Activated CD4-positive, alpha-beta T cell treated with anti-CD3 and anti-CD28 coated beads, Interleukin-2, amount 10 ng/mL, durations not matched to agents 7 days and 5 days (primary cell): ENCODE measurements around the gene SOHLH2. TPM values are rescaled to one million over a fixed set of nuclear protein-coding genes. Genes with fewer than 3 reads are reported as not detected.

Source experiments
- CTCF ChIA-PET: fragments of 350-600 bp; sonication (Branson Sonifier 250); formaldehyde crosslinking; loops from one replicate; lab custom pipeline; 2021; ENCODE audit warnings: antibody characterized with exemption; lab: Charles Lee
- POLR2A ChIA-PET: fragments of 350-600 bp; sonication (Branson Sonifier 250); formaldehyde crosslinking; loops from one replicate; lab custom pipeline; 2021; ENCODE audit warnings: antibody characterized with exemption; lab: Charles Lee
- DNase-seq: peaks from one replicate; pipeline ENCODE4 v3.0.0-alpha.2; 2020
- H3K27ac Mint-ChIP-seq: one replicate; pipeline ENCODE4 v1.8.0; 2021; ENCODE audit warnings: mild to moderate bottlenecking, moderate library complexity, mixed read lengths
- H3K27me3 Mint-ChIP-seq: one replicate; pipeline ENCODE4 v1.8.0; 2021; ENCODE audit warnings: mixed read lengths
- H3K36me3 Mint-ChIP-seq: one replicate; pipeline ENCODE4 v1.8.0; 2021; ENCODE audit warnings: low read depth, mixed read lengths
- H3K4me1 Mint-ChIP-seq: one replicate; pipeline ENCODE4 v1.8.0; 2021; ENCODE audit warnings: mixed read lengths
- H3K4me3 Mint-ChIP-seq: one replicate; pipeline ENCODE4 v1.8.0; 2021; ENCODE audit warnings: mild to moderate bottlenecking, moderate library complexity, mixed read lengths
- H3K9me3 Mint-ChIP-seq: one replicate; pipeline ENCODE4 v1.8.0; 2021; ENCODE audit warnings: mixed read lengths
- total RNA-seq, 2 experiments: library from RNA; stranded (reverse); gene quantifications; one replicate each; pipeline ENCODE4 v1.2.3, GENCODE V29; 2021

The SOHLH2 gene
- total RNA-seq, 2 experiments from 2014 or later: not detected

- ChIA-PET CTCF (no interaction called here), POLR2A (no interaction called here)
- no peak for DNase-seq
- no peaks in the 10 kb centered on the region for H3K4me1 Mint-ChIP-seq
- H3K27ac Mint-ChIP-seq: no peak overlapping the region
- no peaks in the 10 kb centered on the region for H3K9me3 Mint-ChIP-seq
- H3K4me3 Mint-ChIP-seq: no peak overlapping the region
- peaks cover 3% of the 10 kb centered on the region for H3K27me3 Mint-ChIP-seq
- no peaks in the 10 kb centered on the region for H3K36me3 Mint-ChIP-seq
Observed at GRCh38 chr13:36142735-36143134, 71.6 kb downstream of the SOHLH2 start.

- ChIA-PET POLR2A (no interaction called here), CTCF (no interaction called here)
- Mint-ChIP-seq H3K9me3 (no peaks in the 10 kb centered on the region), H3K36me3 (no peaks in the 10 kb centered on the region), H3K4me1 (no peaks in the 10 kb centered on the region), H3K27ac (no peak overlapping the region), H3K4me3 (no peak overlapping the region), H3K27me3 (peaks cover 20% of the 10 kb centered on the region)
- no peak for DNase-seq
Observed at GRCh38 chr13:36135876-36136275, 78.5 kb downstream of the SOHLH2 start.

GRCh38 chr13:36134632-36135031, 79.7 kb downstream of the SOHLH2 start:
- no peaks in the 10 kb centered on the region for H3K4me1 Mint-ChIP-seq
- DNase-seq: no peak
- peaks cover 28% of the 10 kb centered on the region for H3K27me3 Mint-ChIP-seq
- CTCF ChIA-PET: no interaction called here
- no peak overlapping the region for H3K27ac Mint-ChIP-seq
- no peaks in the 10 kb centered on the region for H3K9me3 Mint-ChIP-seq
- H3K36me3 Mint-ChIP-seq: no peaks in the 10 kb centered on the region
- POLR2A ChIA-PET: no interaction called here
- H3K4me3 Mint-ChIP-seq: no peak overlapping the region

GRCh38 chr13:36133950-36134626, 80.3 kb downstream of the SOHLH2 start:
- Mint-ChIP-seq H3K4me1 (no peaks in the 10 kb centered on the region), H3K27me3 (peaks cover 31% of the 10 kb centered on the region), H3K9me3 (no peaks in the 10 kb centered on the region), H3K27ac (no peak overlapping the region), H3K4me3 (no peak overlapping the region), H3K36me3 (no peaks in the 10 kb centered on the region)
- POLR2A ChIA-PET: no interaction called here
- CTCF ChIA-PET: no interaction called here
- no peak for DNase-seq

- H3K27ac Mint-ChIP-seq: no peak overlapping the region
- H3K36me3 Mint-ChIP-seq: no peaks in the 10 kb centered on the region
- CTCF ChIA-PET: interaction anchor here (1.1 kb wide), 1 partner anchor 27 kb away, joined by 4 read pairs; no protein-coding TSS in a partner anchor
- no peak overlapping the region for H3K4me3 Mint-ChIP-seq
- POLR2A ChIA-PET: no interaction called here
- no peak for DNase-seq
- no peaks in the 10 kb centered on the region for H3K9me3 Mint-ChIP-seq
- no peaks in the 10 kb centered on the region for H3K4me1 Mint-ChIP-seq
- H3K27me3 Mint-ChIP-seq: peaks cover 30% of the 10 kb centered on the region
Observed at GRCh38 chr13:36132376-36132775, 82.0 kb downstream of the SOHLH2 start.

GRCh38 chr13:36131931-36132297, 82.4 kb downstream of the SOHLH2 start:
- CTCF ChIA-PET: interaction anchor here (0.5 to 1.1 kb wide), 2 partner anchors 26 to 160 kb away, joined by 3 to 4 read pairs; no protein-coding TSS in a partner anchor

GRCh38 chr13:36131222-36131930, 83.0 kb downstream of the SOHLH2 start, which contains the start of gene DCLK1:
TSS of gene DCLK1 (minus strand) at chr13:36131382.
- no peaks in the 10 kb centered on the region for H3K4me1 Mint-ChIP-seq
- ChIA-PET CTCF (interaction anchor here (0.5 to 1.1 kb wide), 2 partner anchors 26 to 159 kb away, joined by 3 to 4 read pairs; no protein-coding TSS in a partner anchor), POLR2A (no interaction called here)
- no peaks in the 10 kb centered on the region for H3K9me3 Mint-ChIP-seq
- no peaks in the 10 kb centered on the region for H3K36me3 Mint-ChIP-seq
- peaks cover 30% of the 10 kb centered on the region for H3K27me3 Mint-ChIP-seq
- H3K27ac Mint-ChIP-seq: no peak within 1 kb of the TSS
- no peak within 1 kb of the TSS for H3K4me3 Mint-ChIP-seq
- no peak for DNase-seq

More at GRCh38 chr13:36131931-36132297, 82.4 kb downstream of the SOHLH2 start:
- Mint-ChIP-seq H3K4me1 (no peaks in the 10 kb centered on the region), H3K27ac (no peak overlapping the region), H3K27me3 (peaks cover 30% of the 10 kb centered on the region), H3K36me3 (no peaks in the 10 kb centered on the region), H3K4me3 (no peak overlapping the region), H3K9me3 (no peaks in the 10 kb centered on the region)
- no peak for DNase-seq
- POLR2A ChIA-PET: no interaction called here

- POLR2A ChIA-PET: no interaction called here
- Mint-ChIP-seq H3K9me3 (no peaks in the 10 kb centered on the region), H3K27ac (no peak overlapping the region), H3K4me3 (no peak overlapping the region), H3K36me3 (no peaks in the 10 kb centered on the region), H3K4me1 (no peaks in the 10 kb centered on the region), H3K27me3 (peaks cover 30% of the 10 kb centered on the region)
- DNase-seq: no peak
- CTCF ChIA-PET: no interaction called here
Observed at GRCh38 chr13:36130552-36131221, 83.7 kb downstream of the SOHLH2 start.

GRCh38 chr13:36130193-36130551, 84.2 kb downstream of the SOHLH2 start:
- Mint-ChIP-seq H3K36me3 (no peaks in the 10 kb centered on the region), H3K27ac (no peak overlapping the region), H3K4me1 (no peaks in the 10 kb centered on the region), H3K27me3 (peaks cover 30% of the 10 kb centered on the region), H3K9me3 (no peaks in the 10 kb centered on the region), H3K4me3 (no peak overlapping the region)
- CTCF ChIA-PET: no interaction called here
- DNase-seq: no peak
- POLR2A ChIA-PET: no interaction called here

GRCh38 chr13:36129539-36129938, 84.8 kb downstream of the SOHLH2 start:
- H3K27me3 Mint-ChIP-seq: peaks cover 30% of the 10 kb centered on the region
- no peak overlapping the region for H3K27ac Mint-ChIP-seq
- no peaks in the 10 kb centered on the region for H3K36me3 Mint-ChIP-seq
- CTCF ChIA-PET: no interaction called here
- H3K4me1 Mint-ChIP-seq: no peaks in the 10 kb centered on the region
- H3K4me3 Mint-ChIP-seq: no peak overlapping the region
- no peak for DNase-seq
- POLR2A ChIA-PET: no interaction called here
- H3K9me3 Mint-ChIP-seq: no peaks in the 10 kb centered on the region

GRCh38 chr13:36126491-36126890, 87.9 kb downstream of the SOHLH2 start:
- Mint-ChIP-seq H3K27me3 (peaks cover 16% of the 10 kb centered on the region), H3K27ac (no peak overlapping the region), H3K4me3 (no peak overlapping the region), H3K4me1 (no peaks in the 10 kb centered on the region), H3K9me3 (no peaks in the 10 kb centered on the region), H3K36me3 (no peaks in the 10 kb centered on the region)
- ChIA-PET CTCF (no interaction called here), POLR2A (no interaction called here)
- DNase-seq: no peak

GRCh38 chr13:36125841-36126240, 88.5 kb downstream of the SOHLH2 start:
- H3K4me1 Mint-ChIP-seq: no peaks in the 10 kb centered on the region
- no peak overlapping the region for H3K4me3 Mint-ChIP-seq
- CTCF ChIA-PET: no interaction called here
- POLR2A ChIA-PET: no interaction called here
- H3K27me3 Mint-ChIP-seq: peaks cover 14% of the 10 kb centered on the region
- H3K27ac Mint-ChIP-seq: no peak overlapping the region
- no peak for DNase-seq
- H3K9me3 Mint-ChIP-seq: no peaks in the 10 kb centered on the region
- no peaks in the 10 kb centered on the region for H3K36me3 Mint-ChIP-seq

- Mint-ChIP-seq H3K9me3 (no peaks in the 10 kb centered on the region), H3K27me3 (peaks cover 2% of the 10 kb centered on the region), H3K4me3 (no peak overlapping the region), H3K27ac (no peak overlapping the region), H3K4me1 (no peaks in the 10 kb centered on the region), H3K36me3 (no peaks in the 10 kb centered on the region)
- ChIA-PET POLR2A (no interaction called here), CTCF (no interaction called here)
- no peak for DNase-seq
Observed at GRCh38 chr13:36124236-36124822, 90.0 kb downstream of the SOHLH2 start.
